Suprapubic skin (tissue), 4 donors: ENCODE measurements around the gene UBD.

Experiments used
- EP300 ChIP-seq: sonication (generic); formaldehyde crosslinking; IDR thresholded peaks from one replicate; pipeline ENCODE4 v1.6.1; 2017; ENCODE audit warnings: antibody characterized with exemption
- POLR2A ChIP-seq, 2 donors: fragments of 450-650 bp; IDR thresholded peaks; one replicate each; pipeline ENCODE4 v1.6.1; 2017; ENCODE audit warnings: antibody characterized with exemption in 2 of 2, mild to moderate bottlenecking in 2 of 2, moderate library complexity in 2 of 2
- POLR2AphosphoS5 ChIP-seq, 3 donors: sonication (generic); formaldehyde crosslinking; IDR thresholded peaks; one replicate each; pipeline ENCODE4 v1.6.1; 2017; ENCODE audit warnings: antibody characterized with exemption in 3 of 3
- TF ChIP-seq, protein P1 (sequence below), 2 donors: fragments of 200-600 bp in 1 of 2; fragments of 450-650 bp in 1 of 2; sonication (generic) in 1 of 2; IDR thresholded peaks; one replicate each; pipeline ENCODE4 v1.5.1; 2016 to 2019; ENCODE audit warnings: antibody characterized with exemption in 2 of 2, mild to moderate bottlenecking in 1 of 2, moderate library complexity in 1 of 2

- TF ChIP-seq POLR2A (IDR thresholded peaks at IDR 0.05) (no peak), EP300 (no peak), POLR2AphosphoS5 (IDR thresholded peaks at IDR 0.05) (no peak)
- TF ChIP-seq, protein P1, sequence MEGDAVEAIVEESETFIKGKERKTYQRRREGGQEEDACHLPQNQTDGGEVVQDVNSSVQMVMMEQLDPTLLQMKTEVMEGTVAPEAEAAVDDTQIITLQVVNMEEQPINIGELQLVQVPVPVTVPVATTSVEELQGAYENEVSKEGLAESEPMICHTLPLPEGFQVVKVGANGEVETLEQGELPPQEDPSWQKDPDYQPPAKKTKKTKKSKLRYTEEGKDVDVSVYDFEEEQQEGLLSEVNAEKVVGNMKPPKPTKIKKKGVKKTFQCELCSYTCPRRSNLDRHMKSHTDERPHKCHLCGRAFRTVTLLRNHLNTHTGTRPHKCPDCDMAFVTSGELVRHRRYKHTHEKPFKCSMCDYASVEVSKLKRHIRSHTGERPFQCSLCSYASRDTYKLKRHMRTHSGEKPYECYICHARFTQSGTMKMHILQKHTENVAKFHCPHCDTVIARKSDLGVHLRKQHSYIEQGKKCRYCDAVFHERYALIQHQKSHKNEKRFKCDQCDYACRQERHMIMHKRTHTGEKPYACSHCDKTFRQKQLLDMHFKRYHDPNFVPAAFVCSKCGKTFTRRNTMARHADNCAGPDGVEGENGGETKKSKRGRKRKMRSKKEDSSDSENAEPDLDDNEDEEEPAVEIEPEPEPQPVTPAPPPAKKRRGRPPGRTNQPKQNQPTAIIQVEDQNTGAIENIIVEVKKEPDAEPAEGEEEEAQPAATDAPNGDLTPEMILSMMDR (IDR thresholded peaks at IDR 0.05): no peak
Measured at GRCh38 chr6:29584821-29585220, 25.3 kb upstream of the UBD start, which contains the start of gene OR2H2.
